Stimulated activated naive CD8-positive, alpha-beta T cell treated with anti-CD3 and anti-CD28 coated beads, Interleukin-15, Interleukin-2, amounts not matched to agents 100 ng/mL and 50 ng/mL, for 24 hours (primary cell): ENCODE results near the gene FAH.
"Not testable (repeated sequence)": the region's sequence is repeated elsewhere in the genome, so short reads cannot be mapped to it uniquely, and the experiment has no call there.

Experiments used
- H3K27ac Mint-ChIP-seq: one replicate; pipeline ENCODE4 v1.8.0; 2021; ENCODE audit warnings: mild to moderate bottlenecking, mixed read lengths
- H3K27me3 Mint-ChIP-seq: one replicate; pipeline ENCODE4 v1.8.0; 2021; ENCODE audit warnings: mixed read lengths
- H3K36me3 Mint-ChIP-seq: one replicate; pipeline ENCODE4 v1.8.0; 2021; ENCODE audit warnings: low read depth, mixed read lengths
- H3K4me1 Mint-ChIP-seq: one replicate; pipeline ENCODE4 v1.8.0; 2021; ENCODE audit warnings: low read depth, mixed read lengths
- H3K4me3 Mint-ChIP-seq: one replicate; pipeline ENCODE4 v1.8.0; 2021; ENCODE audit warnings: mild to moderate bottlenecking, mixed read lengths
- H3K9me3 Mint-ChIP-seq: one replicate; pipeline ENCODE4 v1.8.0; 2021; ENCODE audit warnings: mixed read lengths

FAH gene

DNA sequence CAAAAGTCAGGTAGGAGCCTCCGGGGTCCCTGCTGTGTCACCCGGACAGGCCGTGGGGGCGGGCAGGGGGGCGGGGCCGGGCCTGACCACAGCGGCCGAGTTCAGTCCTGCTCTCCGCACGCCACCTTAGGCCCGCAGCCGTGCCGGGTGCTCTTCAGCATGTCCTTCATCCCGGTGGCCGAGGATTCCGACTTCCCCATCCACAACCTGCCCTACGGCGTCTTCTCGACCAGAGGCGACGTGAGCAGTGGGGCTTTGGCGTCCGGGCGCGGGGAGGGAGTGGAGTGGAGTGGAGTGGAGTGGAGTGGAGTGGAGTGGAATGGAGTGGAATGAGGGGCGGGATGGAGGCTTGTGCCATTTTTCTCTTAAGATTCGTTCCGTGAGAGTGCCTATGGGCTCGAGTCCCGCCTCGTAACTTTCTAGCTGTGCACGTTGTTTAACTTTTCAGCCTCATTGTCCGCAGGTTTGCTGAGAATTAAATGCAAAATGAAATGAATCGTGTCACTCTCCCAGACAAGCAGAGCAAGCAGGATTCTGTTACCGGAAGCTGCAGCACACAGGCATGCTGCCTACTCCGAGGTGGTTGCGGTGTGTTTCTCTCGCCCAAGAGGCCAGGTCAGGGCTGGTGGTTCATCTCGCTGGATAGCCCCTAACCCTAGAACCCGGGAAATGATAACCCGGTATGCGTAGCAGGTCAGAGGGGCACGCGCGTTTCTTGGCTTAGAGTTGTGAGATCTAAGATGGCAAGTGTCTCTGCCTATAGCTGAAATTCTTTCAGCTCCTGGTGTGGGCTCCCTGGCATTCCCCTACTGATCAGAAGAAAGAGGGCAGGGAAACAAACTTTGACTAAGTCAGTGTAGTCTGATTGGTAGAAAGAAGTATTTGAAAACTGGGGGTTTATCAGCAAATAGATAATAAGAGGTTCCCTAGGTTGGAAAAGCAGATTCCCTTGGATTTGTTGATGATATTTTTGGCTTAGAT, at the start of gene FAH:
TSS of gene FAH (plus strand) at position 104 of the 981 bp plus-strand sequence. CDS start at position 160, 56 bp downstream.
- H3K27me3 Mint-ChIP-seq, result no peaks in the 10 kb centered on the region
- no peaks in the 10 kb centered on the region for H3K36me3 Mint-ChIP-seq
- no peaks in the 10 kb centered on the region for H3K9me3 Mint-ChIP-seq
- H3K4me3 Mint-ChIP-seq, result peak within 1 kb of the TSS; percentile 91
- peak within 1 kb of the TSS; percentile 81 for H3K27ac Mint-ChIP-seq
- H3K4me1 Mint-ChIP-seq, result peaks cover 26% of the 10 kb centered on the region

DNA sequence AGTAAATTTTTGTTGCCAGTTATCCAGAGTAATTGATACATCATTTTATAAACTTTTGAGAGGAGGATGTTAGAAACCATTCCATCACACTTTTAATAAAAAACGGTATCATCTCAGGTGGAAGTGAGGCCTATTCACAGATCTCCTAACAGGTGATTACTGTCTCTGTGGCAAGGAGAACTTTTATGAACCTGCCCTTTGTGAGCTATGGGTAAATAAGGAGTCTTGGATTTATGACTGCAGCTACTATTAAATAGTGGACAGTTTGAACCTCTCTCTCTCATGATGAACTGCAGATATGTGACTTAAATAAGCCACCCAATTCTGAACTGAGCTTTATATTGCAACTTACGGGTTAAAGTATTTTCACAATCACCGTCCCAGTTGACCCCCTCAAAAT, 47.6 kb upstream of the FAH start:
- peaks cover 52% of the 10 kb centered on the region for H3K4me1 Mint-ChIP-seq
- H3K36me3 Mint-ChIP-seq, result peaks cover 11% of the 10 kb centered on the region
- H3K4me3 Mint-ChIP-seq, result no peak overlapping the region
- H3K9me3 Mint-ChIP-seq, result no peaks in the 10 kb centered on the region
- no peak overlapping the region for H3K27ac Mint-ChIP-seq
- H3K27me3 Mint-ChIP-seq, result no peaks in the 10 kb centered on the region

DNA sequence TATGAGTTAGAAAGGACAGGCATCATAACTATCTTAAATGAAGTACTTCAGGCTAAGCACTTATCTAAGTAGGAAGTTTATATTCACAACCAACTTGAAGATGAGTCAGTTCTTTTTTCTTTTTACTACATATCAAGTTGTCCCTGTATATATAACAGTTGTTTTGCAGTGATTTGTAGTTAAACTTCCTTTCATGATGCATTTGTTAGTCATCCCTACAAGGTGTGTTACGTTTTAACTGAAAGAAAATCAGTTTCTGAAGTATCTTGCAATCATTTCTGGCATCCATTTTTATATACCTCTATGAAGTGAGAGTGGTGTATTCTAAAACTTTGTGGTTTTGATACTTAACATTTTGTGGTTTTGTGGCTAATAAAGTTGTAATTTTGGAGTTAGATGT, 47.2 kb upstream of the FAH start:
- Mint-ChIP-seq H3K36me3 (peaks cover 11% of the 10 kb centered on the region), H3K27ac (peak overlapping the region; percentile 56), H3K9me3 (no peaks in the 10 kb centered on the region), H3K27me3 (no peaks in the 10 kb centered on the region), H3K4me1 (peaks cover 52% of the 10 kb centered on the region), H3K4me3 (no peak overlapping the region)

DNA sequence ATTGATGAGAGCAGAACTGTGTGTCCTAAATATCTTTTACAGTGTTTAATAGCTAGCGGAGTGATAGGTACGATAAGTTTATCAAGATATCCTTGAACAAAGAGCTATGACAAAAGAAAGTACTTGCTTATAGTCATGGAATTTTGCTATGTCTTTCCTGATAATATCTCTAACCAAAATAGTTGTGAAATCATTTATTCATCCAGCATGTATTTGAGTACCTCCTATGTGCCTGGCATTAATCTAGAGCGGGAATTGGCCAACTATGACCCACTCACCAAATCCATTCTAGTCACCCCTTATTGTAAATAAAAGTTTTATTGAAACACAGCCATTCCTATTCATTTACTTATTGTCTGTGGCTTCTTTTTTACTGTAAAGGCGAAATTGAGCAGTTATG, 46.7 kb upstream of the FAH start:
- Mint-ChIP-seq H3K27ac (no peak overlapping the region), H3K36me3 (peaks cover 11% of the 10 kb centered on the region), H3K4me1 (peaks cover 54% of the 10 kb centered on the region), H3K27me3 (no peaks in the 10 kb centered on the region), H3K4me3 (no peak overlapping the region), H3K9me3 (no peaks in the 10 kb centered on the region)

DNA sequence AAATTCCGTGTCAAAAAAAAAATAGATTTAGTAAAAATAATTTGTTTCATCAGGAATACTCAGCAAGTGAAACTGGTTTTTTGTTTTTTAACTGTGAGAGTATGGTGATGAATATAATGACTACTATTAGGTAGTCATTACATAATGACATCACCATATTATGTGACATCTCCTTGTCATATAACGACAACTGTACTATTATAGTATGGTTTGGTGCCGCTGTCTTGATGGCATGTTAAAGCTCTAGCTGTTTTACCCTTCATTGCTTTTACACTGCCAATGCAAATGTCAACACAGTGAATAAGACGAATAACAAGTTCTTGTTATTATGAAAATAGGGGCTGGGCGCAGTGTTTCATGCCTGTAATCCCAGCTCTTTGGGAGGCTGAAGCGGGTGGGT, 45.6 kb upstream of the FAH start:
- peaks cover 57% of the 10 kb centered on the region for H3K4me1 Mint-ChIP-seq
- H3K36me3 Mint-ChIP-seq, result peaks cover 7% of the 10 kb centered on the region
- no peak overlapping the region for H3K27ac Mint-ChIP-seq
- H3K27me3 Mint-ChIP-seq, result no peaks in the 10 kb centered on the region
- H3K9me3 Mint-ChIP-seq, result no peaks in the 10 kb centered on the region
- H3K4me3 Mint-ChIP-seq, result no peak overlapping the region

DNA sequence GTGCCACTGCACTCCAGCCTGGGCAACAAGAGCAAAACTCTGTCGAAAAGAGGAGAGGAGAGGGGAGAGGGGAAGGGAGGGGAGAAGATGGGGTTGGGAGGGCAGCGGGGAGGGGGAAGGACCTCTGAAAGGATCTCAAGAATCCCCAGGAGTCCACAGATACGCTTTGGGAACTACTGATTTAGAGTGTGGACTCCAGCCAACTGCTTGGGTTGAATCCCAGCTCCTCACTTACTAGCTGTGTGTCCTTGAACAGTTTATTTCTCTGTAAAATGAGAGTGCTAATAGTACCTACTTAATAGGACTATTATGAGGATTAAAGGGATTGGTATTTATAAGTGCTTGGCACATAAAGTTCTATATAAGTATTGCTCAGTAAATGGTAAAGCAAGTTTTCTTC, 45.0 kb upstream of the FAH start:
- H3K36me3 Mint-ChIP-seq, result peaks cover 7% of the 10 kb centered on the region

DNA sequence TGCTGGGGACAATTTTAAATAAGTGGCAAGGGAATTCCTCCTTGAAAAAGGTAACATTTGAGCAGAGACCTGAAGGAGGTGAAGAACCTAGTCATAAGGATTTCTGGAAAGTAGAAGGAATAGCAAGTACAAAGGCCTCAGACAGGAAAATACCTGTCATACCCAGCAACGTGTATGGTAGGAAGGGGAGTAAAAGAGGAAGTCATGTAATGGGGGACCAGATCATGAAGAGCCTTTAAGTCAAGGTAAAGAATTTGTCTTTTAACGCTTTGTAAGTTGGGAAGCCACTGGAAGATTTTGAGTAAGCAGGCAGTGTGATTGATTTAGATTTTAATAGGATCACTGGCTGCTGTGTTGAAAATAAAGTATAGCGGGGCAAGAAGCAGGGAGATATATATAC, 43.4 kb upstream of the FAH start:
- no peaks in the 10 kb centered on the region for H3K9me3 Mint-ChIP-seq
- peaks cover 6% of the 10 kb centered on the region for H3K36me3 Mint-ChIP-seq
- peaks cover 59% of the 10 kb centered on the region for H3K4me1 Mint-ChIP-seq
- H3K4me3 Mint-ChIP-seq, result no peak overlapping the region
- no peak overlapping the region for H3K27ac Mint-ChIP-seq
- H3K27me3 Mint-ChIP-seq, result no peaks in the 10 kb centered on the region

More for the DNA sequence above, 45.0 kb upstream of the FAH start:
- Mint-ChIP-seq H3K27ac (no peak overlapping the region), H3K4me1 (peaks cover 56% of the 10 kb centered on the region), H3K27me3 (no peaks in the 10 kb centered on the region), H3K4me3 (no peak overlapping the region), H3K9me3 (no peaks in the 10 kb centered on the region)

DNA sequence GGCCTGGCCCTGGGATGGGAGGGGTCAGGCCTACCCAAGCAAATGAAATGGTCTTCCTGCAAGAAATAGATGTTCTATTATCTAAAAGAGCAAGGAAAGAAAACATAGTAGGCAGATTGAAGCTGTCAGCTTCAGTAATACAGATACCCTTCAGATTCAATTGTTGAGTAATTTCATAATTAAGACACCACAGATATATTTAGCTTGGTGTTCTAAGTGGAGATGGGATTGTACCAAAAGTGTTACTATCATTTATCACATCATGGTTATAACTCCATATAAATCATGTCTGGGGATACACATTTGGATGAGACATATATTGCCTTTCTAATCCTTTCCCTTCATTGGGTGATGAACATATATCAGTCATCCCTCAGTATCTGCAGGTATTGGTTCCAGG, 41.9 kb upstream of the FAH start:
- Mint-ChIP-seq H3K36me3 (peaks cover 4% of the 10 kb centered on the region), H3K27ac (no peak overlapping the region), H3K4me3 (no peak overlapping the region), H3K27me3 (no peaks in the 10 kb centered on the region), H3K9me3 (no peaks in the 10 kb centered on the region), H3K4me1 (peaks cover 55% of the 10 kb centered on the region)

DNA sequence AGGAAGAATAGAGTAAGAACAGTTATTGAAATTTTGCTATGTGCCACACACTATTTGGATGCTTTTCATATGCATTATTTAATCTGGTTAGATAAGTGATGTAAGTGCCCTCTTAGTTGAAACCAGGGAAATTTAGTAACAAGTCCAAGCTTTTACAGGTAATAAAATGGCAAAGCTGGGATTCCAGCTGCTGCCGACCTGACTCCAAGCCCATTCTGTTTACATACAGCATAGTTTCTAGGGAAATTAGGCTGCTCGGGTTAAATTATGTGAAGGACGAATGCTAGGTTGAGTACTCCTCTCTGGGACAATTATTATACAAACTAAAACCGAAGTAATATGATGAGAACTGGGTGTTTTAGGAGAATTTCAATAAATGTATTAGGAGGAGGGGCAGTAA, 38.7 kb upstream of the FAH start:
- Mint-ChIP-seq H3K9me3 (no peaks in the 10 kb centered on the region), H3K4me1 (peaks cover 41% of the 10 kb centered on the region), H3K27ac (no peak overlapping the region), H3K36me3 (no peaks in the 10 kb centered on the region), H3K4me3 (no peak overlapping the region), H3K27me3 (no peaks in the 10 kb centered on the region)

DNA sequence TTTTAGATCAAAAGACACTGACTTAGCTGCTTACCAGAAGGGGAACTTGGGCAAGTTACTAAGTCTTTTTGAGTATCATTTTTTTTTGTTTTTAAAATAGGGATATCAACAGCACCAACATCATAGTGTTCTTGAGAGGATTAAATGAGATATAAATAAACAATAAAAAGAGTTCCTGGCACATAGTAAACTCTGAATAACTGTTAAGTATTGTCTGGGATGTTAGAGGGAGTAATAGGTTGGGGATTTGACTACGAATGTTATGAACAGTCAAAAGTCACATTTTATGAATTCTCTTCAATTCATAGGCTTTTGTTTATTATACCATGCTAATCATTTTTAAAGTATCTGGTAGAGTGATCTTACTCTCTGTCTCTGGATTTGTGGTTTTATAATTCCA, 37.8 kb upstream of the FAH start:
- Mint-ChIP-seq H3K4me3 (no peak overlapping the region), H3K4me1 (peaks cover 36% of the 10 kb centered on the region), H3K9me3 (no peaks in the 10 kb centered on the region)

DNA sequence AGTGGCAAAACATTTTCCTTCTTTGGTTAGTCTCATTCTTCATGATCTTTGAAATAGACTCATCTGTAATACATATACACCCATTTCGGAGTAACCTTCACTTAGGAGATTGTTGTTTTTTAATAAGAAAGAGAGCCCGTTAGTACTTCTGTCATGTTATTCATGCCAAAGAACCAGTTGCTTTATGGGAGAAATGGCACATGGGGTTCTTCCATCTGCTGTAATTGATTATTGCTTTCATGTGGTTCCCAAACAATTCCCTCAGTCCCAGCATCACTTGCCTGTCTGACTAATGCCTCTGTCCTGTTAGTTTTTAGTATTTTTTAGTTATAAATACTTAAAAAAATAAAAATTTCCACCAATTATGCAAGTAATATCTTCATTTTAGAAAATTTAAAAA, 33.8 kb upstream of the FAH start:
- peaks cover 23% of the 10 kb centered on the region for H3K36me3 Mint-ChIP-seq
- no peaks in the 10 kb centered on the region for H3K9me3 Mint-ChIP-seq
- H3K27ac Mint-ChIP-seq, result no peak overlapping the region

More for the DNA sequence above, 37.8 kb upstream of the FAH start:
- no peaks in the 10 kb centered on the region for H3K27me3 Mint-ChIP-seq
- H3K27ac Mint-ChIP-seq, result no peak overlapping the region
- no peaks in the 10 kb centered on the region for H3K36me3 Mint-ChIP-seq

DNA sequence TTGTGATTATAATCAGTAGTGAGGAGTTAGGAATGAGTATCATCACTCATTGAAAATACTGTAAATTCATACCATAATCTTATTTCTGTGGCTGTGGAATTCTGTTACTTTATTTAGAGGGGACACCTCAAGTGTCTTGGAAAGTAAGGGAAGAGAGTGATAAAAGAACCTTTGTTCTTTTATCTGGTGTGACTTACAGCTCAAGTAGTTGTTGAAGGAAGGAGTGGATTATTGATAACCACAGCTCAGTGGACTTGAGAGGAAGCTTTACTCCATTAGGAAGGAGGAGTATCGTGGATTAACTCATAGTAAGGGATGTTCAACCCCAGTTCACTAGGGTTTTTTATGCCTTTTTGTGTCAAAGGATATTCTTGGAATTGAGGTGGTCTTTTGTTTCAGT, 32.2 kb upstream of the FAH start:
- no peaks in the 10 kb centered on the region for H3K27me3 Mint-ChIP-seq
- H3K4me1 Mint-ChIP-seq, result peaks cover 5% of the 10 kb centered on the region
- H3K27ac Mint-ChIP-seq, result no peak overlapping the region
- H3K4me3 Mint-ChIP-seq, result no peak overlapping the region
- H3K36me3 Mint-ChIP-seq, result peaks cover 30% of the 10 kb centered on the region
- H3K9me3 Mint-ChIP-seq, result no peaks in the 10 kb centered on the region

More for the DNA sequence above, 33.8 kb upstream of the FAH start:
- Mint-ChIP-seq H3K4me3 (no peak overlapping the region), H3K27me3 (no peaks in the 10 kb centered on the region), H3K4me1 (peaks cover 13% of the 10 kb centered on the region)

DNA sequence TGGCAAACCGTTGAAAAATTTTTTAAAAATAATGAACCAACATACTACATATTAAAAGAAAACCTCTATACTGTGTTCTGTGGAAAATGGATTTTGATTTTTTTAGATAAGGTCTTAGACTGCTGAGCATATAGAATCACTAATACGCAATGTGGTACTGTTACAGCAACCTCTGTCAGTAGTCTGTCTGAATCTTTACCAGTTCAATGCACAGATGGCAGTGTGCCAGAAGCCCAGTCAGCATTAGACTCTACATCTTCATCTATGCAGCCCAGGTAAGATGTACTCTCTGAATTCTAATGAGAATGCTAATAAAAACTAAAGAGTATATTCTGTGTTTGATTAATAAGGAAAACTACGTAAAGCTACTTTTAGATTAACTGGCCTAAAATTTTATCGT, 31.3 kb upstream of the FAH start:
- Mint-ChIP-seq H3K36me3 (peaks cover 39% of the 10 kb centered on the region), H3K4me3 (no peak overlapping the region), H3K27ac (no peak overlapping the region), H3K9me3 (no peaks in the 10 kb centered on the region), H3K4me1 (no peaks in the 10 kb centered on the region), H3K27me3 (no peaks in the 10 kb centered on the region)

DNA sequence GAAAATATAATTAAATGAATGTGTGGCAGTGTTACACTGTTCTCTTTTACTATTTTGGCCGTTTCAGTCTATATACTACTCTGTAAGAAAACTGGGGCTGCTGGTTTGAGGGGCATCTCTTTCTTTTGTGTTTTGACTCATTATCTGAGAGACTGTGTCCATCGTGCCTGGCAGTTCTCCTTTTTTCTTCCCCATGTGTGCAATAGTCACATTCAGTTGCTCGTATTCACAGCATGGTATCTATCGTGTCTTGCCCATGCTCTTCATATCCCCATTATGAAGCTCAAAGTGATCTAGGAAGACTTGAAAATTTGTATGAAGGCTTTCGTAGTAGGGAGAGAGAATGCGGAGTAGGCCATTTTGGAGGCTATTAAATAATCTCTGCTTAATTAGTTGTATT, 29.8 kb upstream of the FAH start:
- H3K4me3 Mint-ChIP-seq, result no peak overlapping the region
- H3K36me3 Mint-ChIP-seq, result peaks cover 44% of the 10 kb centered on the region
- no peaks in the 10 kb centered on the region for H3K27me3 Mint-ChIP-seq
- peaks cover 3% of the 10 kb centered on the region for H3K4me1 Mint-ChIP-seq
- H3K9me3 Mint-ChIP-seq, result no peaks in the 10 kb centered on the region
- no peak overlapping the region for H3K27ac Mint-ChIP-seq

DNA sequence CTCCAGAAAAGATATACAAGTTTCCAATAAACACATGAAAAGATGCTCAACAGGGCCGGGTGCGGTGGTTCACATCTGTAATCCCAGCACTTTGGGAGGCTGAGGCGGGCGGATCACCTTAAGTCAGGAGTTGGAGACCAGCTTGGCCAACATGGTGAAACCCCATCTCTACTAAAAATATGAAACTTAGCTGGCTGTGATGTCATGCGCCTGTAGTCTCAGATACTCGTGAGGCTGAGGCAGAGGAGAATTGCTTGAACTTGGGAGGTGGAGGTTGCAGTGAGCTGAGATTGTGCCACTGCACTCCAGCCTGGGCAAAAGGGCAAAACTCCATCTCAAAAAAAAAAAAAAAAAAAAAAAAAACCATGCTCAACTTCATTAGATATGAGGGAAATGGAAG, 25.5 kb upstream of the FAH start:
- H3K9me3 Mint-ChIP-seq, H3K27me3 Mint-ChIP-seq, H3K4me1 Mint-ChIP-seq, H3K27ac Mint-ChIP-seq, H3K4me3 Mint-ChIP-seq: not testable (repeated sequence)
- H3K36me3 Mint-ChIP-seq, result peaks cover 58% of the 10 kb centered on the region

DNA sequence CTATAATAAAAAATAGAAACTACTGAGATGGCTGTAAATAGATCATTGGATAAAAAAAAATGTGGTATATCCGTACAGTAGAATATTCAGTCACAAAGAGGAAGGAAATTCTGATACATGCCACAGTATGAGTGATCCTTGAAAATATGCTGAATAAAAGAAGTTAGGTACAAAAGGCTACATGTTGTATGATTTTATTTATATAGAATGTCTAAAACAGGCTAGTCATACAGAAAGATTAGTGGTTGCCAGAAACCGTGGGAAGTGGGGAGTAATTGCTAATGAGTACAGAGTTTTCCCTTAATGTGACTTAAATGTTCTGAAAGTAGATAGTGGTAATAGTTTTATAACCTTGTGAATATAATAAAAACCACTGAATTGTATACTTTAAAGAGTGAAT, 24.9 kb upstream of the FAH start:
- Mint-ChIP-seq H3K36me3 (peaks cover 56% of the 10 kb centered on the region), H3K4me3 (no peak overlapping the region)

More for the DNA sequence above, 24.9 kb upstream of the FAH start:
- no peak overlapping the region for H3K27ac Mint-ChIP-seq
- no peaks in the 10 kb centered on the region for H3K27me3 Mint-ChIP-seq
- H3K9me3 Mint-ChIP-seq, result no peaks in the 10 kb centered on the region
- peaks cover 5% of the 10 kb centered on the region for H3K4me1 Mint-ChIP-seq
